Thyroid gland (tissue), 4 donors: ENCODE results near the gene SIRPB2.

Experiments
- POLR2A ChIP-seq, 2 donors: fragments of 450-650 bp; IDR thresholded peaks; one replicate each; pipeline ENCODE4 v1.6.1; 2017; ENCODE audit warnings: antibody characterized with exemption in 2 of 2, mild to moderate bottlenecking in 2 of 2, moderate library complexity in 1 of 2
- TF ChIP-seq, protein P1 (sequence below), 6 experiments: fragments of 200-600 bp in 3 of 6; fragments of 450-650 bp in 3 of 6; sonication (generic) in 3 of 6; IDR thresholded peaks; one replicate each; pipeline ENCODE4 v1.5.1; 2016 to 2019; ENCODE audit warnings: antibody characterized with exemption in 6 of 6, mild to moderate bottlenecking in 2 of 6, inconsistent platforms in 1 of 6, moderate library complexity in 1 of 6

DNA sequence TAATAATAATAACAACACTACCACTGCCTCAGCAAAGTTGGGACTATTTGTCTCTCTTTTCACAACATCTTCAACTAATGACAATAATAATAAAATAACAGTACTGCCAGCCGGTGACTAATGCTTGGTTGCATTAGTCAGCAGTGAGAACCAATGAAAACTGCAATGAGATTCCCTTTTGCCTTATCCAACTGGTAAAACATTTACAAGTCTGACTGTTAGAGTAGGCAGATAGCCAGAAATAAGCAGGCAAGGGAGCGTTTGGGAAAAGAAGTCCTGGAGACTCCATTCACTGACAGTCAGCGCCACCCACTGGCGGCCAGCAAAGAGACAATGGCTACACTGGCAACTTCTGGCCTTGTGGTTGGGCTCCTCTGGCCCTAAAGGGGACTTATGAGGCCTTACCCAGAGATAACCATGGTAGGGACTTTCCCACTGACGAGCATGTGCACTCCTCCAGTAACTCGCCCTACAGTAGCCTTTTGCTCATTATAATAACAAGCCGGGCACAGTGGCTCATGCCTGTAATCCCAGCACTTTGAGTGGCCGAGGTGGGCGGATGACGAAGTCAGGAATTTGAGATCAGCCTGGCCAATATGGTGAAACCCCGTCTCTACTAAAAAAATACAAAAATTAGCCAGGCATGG lies 21.2 kb downstream of the SIRPB2 start:
- TF ChIP-seq, protein P1, sequence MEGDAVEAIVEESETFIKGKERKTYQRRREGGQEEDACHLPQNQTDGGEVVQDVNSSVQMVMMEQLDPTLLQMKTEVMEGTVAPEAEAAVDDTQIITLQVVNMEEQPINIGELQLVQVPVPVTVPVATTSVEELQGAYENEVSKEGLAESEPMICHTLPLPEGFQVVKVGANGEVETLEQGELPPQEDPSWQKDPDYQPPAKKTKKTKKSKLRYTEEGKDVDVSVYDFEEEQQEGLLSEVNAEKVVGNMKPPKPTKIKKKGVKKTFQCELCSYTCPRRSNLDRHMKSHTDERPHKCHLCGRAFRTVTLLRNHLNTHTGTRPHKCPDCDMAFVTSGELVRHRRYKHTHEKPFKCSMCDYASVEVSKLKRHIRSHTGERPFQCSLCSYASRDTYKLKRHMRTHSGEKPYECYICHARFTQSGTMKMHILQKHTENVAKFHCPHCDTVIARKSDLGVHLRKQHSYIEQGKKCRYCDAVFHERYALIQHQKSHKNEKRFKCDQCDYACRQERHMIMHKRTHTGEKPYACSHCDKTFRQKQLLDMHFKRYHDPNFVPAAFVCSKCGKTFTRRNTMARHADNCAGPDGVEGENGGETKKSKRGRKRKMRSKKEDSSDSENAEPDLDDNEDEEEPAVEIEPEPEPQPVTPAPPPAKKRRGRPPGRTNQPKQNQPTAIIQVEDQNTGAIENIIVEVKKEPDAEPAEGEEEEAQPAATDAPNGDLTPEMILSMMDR (IDR thresholded peaks at IDR 0.05) = peak in 5 of 6 experiments; percentile 37 to 69 (median 68)
- no peak for TF ChIP-seq POLR2A (IDR thresholded peaks at IDR 0.05)
